Putamen (tissue), 1 donor: ENCODE data around the gene MYZAP.
"Not testable (repeated sequence)": the region's sequence is repeated elsewhere in the genome, so short reads cannot be mapped to it uniquely, and the experiment has no call there.

ENCODE experiments used
- DNase-seq: peaks from one replicate; pipeline ENCODE4 v3.0.0-alpha.2; 2016; ENCODE audit warnings: low spot score

Gene MYZAP

DNA sequence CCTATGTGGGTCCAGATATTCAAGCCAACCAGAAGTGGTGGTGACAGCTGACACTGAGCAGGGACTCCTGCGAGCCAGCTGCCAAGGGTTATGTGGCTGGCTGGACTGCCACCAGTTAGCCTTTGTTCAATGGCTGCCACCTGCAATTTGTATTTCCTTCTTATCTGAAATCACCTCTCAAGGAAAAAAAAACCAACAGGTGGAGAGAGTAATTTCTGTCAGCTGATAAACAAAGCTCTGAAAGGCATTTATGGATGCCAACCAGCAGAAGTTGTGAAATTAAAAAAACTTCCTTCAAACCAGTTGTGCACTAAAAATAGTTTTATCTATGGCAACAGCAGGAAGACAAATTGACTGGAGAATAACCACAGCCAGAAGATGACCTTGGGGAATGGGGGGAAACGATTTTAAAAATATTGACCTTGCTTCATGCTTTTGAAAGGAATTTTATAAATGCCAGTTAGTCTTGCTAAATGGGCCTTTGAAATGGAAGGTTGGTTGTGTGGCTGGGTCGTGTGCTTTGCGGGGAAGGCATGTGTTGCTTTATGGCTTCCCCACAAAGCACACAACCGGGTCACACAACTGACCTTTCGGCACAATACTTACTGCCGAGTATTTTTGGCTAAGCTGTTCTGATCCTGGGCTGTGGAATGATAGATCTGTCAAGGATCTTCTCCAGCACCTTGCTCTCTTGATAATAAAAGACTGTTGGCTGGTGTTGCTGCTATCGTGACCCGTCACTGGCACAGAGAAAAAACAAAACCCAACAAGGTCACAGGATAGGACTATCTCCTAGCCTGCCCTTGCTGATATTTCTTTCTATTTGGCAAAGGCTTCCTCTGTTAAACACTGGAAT, 3.5 kb downstream of the MYZAP start:
- DNase-seq, result no peak

DNA sequence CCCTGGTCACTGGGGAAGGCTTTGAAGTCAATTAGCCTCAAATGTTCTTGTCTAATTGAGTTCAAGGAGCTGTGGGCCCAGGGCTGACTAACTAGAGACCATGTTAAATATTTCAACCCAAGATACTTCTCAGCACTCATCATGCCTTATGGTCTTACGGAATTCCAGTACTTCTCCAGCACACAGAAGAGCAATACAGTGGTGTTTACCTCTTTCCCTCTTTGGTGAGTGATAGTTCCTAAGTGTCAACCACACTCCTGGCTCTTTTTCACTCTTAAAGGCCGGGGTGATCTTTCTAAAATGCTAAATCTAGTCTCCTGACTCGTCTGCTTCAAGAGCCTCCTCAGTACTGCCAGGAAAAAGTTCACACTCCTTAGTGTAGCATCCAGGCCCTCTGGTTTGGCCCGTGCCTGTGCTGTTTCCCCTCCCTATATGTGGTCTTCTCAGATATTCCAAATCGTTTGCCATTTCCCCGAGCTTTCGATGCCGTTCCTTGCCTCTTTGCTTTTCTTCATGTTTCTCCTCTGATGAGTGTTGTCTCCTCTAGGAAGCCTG, 4.7 kb downstream of the MYZAP start:
- no peak for DNase-seq

DNA sequence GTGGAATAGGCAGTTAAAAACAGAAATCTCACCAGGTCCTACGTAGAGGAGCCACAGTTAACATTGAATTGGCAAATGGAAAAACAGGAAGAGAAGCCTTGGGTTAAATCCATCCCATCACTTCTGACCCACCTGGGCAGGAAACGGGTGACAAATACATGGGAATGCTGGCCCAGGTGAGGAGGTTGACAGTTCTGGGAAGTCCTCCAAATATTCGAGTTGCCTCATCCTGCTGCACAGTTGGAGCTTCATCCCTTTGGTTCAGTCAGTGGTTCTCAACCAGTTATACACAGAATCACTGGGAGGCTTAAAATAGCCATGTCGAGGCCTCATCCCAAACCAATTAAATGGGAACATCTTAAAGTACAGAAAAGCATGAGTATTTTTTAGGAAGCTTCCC, 5.3 kb downstream of the MYZAP start:
- no peak for DNase-seq

DNA sequence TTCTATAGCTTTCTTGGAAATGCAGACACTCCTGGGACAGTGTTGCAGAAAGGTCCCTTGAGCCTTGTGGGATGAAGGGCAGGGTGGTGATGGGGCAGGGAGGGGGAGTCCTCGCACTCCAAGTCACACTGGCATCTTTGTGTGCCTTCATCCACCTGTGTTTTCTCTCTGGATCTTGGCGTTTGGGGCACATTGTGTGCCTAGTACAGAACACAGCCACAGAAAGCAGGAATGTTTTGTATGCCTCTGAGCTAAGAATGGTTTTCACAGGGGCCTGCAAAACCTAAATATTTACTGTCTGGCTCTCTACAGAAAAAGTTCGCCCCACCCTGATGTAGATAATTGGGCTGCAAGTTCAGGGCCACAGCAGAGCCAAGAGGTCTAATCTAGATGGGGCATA, 5.7 kb downstream of the MYZAP start:
- no peak for DNase-seq

DNA sequence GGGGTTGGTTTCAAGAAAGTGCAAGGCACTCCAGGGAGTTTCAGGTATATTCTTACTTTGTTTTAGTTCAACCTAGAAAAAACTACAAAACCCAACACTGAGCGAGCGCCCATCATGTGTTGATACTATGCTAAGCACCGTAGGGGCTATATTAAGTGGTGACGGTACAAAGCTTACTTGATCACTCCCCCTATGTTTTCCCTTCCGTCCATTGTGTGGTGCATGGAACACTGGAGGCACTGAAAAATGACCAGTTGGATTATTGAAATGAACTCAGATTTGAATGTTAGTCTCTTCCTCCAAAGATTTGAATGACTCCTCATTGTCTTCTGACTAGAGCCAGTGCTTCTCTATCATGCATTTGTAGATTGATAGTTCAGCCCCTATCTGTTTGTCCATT, 6.6 kb downstream of the MYZAP start:
- DNase-seq, result no peak

DNA sequence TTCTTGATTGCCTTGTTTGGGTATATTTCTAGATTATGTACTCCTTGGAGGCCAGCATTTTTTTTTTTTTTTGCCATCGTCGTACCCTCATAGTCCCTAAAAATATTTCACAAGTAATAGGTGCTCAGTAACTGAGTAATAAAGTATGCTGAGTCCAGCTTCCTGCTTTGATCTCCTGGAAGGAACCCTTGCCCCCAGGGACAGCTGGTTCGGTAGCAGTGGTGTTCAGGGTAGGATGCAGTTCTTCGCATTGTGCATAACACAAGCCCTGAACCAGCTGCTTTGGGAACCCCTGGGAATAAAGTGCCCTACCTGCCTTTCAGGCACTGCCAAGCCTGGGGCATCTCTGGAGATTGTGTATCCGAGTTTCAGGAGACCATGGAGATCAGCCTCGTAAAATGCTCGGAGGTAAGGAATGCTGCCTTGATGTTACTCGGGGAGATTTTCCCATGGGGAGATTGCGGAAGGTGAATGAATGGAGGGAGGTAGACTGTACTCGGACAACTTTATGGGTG, 7.6 kb downstream of the MYZAP start:
- no peak for DNase-seq

DNA sequence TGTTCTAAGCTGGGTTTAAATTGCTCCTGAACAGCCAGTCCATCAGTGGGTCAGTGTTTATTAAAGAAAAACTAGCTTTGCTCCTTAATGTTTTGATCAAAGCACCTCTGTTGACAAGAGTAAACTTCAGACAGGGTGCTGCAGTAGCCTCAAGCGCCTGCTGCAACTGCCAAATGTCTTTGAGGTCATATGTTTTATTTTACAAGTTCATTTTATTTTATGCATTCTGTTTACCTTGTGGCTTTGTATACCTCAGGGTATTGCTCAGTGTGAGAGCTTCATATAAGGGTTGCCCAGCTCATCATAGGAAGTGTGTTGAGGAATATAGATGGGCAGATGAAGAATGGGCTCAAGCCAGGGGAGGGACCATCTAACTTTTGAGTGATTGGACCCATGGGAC, 8.5 kb downstream of the MYZAP start:
- DNase-seq, result no peak

DNA sequence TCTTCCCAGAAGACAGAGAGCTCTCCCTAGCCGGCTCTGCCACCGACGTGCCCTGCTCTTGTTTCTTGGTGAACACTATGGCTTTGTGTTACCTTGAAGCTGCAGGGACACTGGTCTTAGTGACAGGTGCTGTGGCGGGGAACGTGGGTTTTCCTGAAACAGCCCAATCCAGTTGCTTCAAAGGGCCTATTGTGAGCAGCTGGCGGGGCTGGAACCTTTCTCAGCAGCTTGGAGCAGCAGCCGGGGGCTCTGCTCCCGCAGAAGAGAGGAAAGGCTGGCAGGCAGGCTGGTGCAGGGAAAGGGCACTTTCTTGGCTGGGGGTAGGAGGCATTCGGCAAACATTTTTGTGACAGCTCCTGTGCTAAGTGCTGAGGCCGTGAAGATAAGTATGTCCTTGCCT, 12.8 kb downstream of the MYZAP start:
- no peak for DNase-seq

DNA sequence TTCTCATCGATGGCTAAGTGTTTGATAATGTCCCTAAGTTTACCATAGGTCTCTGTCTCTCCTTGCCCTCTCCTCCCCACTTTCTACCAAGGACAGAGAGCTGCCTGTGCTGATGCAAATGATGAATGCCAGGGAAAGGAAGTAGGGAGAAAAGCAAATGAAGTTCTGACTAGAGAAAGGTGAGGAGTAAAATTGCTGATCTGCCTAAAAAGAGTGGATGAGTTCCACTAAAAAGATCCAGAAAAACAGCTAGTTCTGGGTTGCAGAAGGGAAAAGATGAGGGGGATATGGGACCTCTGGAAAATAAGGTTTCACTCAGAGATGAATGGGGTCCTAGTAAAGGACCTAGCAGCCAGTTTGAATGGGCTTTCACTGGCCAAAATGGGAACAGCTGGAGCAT, 13.8 kb downstream of the MYZAP start:
- DNase-seq, result no peak

DNA sequence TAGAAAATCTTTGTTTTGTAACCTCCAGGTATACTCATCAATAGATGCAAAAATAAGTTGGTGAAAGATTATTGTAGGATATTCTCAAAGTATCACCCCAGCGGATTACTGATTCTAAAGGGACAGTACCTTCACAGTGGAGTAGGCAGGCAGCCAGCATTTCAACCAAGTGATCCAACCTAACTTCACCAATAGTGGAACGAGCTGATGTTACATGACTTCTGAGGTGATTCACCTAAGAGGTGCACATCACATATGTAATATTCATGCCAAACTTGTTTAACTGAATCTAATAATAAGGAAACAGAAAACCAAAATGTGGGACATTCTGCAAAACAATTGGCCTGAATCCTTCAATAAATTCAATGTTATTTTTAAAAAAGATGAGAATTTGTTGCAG, 14.3 kb downstream of the MYZAP start:
- DNase-seq, result no peak

DNA sequence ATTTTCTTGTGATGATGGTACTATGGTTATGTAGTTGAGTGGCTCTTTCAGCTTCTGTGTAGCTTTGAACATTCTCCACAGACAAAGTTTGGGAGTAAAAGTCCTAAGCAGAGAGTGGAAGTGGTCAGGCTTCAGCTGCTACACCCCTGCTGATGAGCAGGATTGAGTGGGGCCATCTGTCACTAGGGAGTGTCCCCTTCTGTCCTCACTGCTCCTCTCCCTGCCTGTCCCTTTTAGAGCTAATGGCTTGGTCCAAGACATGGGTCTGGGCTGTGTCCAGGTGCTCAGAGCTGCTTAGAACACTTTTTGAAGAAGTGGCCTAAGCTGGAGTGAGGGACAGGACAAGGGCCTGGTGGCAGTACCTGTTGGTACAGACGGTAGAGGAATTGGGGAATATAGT, 15.1 kb downstream of the MYZAP start:
- DNase-seq, result no peak

DNA sequence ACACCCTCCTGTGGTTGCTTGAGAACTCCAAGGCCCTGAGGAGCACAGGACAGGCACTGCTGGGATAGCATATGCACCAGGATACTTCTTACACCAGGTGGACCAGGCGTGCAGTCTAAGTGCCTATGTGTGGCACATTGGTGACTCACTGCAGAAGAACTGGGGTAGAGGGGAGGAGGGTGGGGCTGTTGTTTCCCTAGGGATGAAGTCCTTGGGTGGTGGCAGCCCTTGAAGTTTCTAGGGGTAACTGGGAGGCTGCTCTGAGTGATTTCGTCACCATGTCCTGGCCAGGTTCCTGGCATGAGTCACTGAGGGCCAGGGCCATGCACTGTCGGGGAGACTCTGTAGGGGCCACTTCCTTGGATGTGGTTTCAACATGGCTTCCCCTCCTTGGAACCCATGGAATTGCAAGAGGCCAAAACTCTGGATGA, 15.9 kb downstream of the MYZAP start:
- no peak for DNase-seq

DNA sequence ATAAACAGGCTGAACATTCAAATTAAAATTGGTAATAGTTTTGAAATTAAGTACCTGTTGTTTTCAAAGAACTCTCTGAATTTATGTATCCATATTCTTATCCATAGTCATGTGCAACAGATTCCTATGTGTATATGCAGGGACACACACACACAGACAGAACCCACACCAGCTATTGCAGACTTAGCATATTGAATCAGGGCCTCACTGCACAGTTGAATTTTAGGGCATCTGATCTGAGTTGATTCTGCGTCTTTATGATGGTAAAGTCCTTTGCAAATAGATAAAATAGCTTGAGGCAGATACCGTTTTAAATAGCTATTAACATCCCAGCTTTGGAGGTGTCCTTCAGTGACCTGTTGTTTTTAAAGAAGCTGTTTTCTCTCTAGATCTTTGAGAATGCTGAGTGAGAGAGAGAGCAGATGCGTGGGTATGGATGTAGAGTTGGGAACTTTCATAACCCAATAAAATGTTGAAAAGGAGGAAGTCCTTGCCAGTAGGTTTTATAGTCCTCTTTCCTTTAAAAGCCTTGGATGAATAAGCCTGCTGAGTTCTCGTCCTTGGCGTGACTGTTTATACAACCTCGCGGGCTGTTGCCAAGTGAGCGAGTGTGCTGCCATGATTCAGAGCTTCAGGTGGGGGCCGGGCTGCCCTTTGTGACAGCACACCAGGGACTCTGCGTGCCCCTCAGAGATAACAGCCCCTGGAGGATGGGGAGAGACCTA, 18.3 kb downstream of the MYZAP start:
- no peak for DNase-seq

DNA sequence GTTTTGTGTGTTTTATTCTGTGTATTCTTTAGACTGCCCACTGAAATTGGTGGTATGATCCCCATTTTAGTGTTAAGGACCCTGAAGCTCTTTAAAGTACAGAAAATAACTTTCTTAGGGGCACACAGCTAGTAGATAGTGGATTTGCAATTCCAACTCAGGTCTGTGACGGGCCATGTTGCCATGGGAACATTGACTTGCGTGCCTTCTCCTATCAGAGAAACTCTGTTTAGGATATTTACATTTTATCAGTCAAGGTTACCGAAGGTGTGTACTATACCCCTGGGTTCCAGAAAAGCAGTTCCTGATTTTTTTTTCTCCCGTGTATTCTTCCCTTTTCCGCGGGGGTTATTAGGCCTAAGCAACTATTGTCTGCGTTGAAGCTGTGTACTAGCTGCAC, 19.4 kb downstream of the MYZAP start:
- DNase-seq, result no peak

DNA sequence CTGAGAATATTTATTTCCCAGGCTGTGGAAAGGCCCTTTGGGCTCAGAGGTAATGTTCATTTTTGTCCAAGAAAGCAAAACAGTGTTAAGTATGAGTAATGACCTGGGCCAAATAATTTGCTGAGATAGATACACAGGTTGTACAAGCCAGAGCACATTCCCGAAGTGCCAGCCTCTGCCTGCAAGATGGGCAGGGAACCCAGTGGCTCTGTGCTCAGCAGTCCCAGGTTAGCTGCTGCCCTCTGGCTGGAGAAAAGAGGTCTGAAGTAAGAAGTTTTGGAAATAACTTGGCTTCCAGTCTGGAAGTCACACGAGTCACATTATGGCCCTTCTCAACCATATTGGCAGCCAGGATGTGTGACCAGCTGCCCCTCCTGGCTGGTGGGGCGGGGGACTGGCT, 20.2 kb downstream of the MYZAP start:
- no peak for DNase-seq

DNA sequence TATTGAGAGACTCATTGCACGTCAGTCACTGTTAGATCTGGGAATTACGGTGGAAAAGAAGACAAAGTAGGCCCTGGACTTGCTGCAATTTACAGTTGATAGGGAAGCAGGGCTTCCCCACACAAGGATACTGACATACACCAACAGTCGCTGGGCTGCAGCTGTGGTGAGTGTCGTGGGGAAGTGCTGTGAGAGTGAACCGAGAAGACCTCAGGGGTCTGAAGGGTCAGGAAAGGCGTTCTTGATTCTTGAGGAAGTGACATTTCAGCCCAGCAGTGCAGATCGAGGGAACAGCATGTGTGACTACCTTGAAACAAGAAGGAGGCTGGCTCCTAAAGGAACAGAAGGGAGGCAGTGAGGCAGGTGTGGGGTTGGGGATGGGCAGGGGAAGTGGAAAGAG, 22.5 kb downstream of the MYZAP start:
- DNase-seq, result no peak

DNA sequence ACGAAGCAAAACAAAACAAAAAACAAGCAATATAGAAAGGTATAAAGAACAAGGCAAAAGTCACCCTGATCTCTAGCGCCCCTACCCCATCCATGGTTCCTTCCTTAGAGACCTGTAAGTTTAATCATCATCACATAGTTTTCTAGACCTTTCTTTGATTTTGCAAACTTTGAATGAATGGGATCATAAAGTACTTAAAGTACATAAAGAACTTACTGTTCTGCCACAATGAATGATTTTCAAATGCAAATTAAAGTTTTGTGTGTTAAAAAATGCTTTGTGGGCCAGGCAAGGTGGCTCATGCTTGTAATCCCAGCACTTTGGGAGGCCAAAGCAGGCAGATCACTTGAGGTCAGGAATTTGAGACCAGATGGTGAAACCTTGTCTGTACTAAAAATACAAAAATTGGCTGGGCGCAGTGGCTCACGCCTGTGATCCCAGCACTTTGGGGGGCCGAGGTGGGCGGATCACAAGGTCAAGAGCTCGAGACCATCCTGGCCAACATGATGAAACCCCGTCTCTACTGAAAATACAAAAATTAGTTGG, 24.3 kb downstream of the MYZAP start:
- DNase-seq, result not testable (repeated sequence)

DNA sequence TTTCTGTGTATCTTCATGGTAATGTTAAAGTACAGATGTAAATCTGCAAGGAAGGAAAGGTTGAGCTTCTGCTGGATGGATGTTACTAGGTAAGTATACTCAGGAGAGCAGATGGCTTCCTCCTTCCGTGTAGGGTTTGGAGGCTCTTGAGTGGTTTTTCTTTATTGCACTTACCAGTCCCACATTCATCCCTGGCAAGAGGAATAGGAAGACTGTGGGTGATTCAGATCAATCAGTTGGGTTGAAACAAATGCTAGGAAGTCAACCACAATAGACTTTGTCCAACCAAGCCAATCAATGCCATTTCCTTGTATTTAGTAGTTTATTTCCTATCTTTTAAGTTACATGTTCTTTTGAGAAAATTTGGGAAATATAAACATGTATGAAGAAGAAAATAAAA, 26.6 kb downstream of the MYZAP start:
- DNase-seq, result no peak

DNA sequence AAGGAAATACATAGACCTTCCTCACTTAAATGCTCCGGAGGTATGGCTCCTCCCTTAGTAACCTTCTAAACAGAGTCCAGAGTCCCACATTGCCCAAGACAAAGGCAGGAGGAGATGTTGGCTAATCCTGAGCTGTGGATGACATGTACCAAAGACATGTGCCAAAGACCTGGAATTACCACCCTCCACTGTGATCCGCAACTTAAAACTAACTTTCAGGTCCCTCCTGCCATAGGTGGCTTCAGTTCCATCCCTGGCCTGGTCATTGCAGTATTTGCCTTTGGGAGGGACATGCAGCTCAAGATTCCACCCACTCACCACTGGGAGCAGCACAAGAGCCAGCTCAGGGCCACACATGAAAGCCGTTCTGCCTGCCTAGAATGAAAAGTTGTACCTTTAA, 28.0 kb downstream of the MYZAP start:
- no peak for DNase-seq

DNA sequence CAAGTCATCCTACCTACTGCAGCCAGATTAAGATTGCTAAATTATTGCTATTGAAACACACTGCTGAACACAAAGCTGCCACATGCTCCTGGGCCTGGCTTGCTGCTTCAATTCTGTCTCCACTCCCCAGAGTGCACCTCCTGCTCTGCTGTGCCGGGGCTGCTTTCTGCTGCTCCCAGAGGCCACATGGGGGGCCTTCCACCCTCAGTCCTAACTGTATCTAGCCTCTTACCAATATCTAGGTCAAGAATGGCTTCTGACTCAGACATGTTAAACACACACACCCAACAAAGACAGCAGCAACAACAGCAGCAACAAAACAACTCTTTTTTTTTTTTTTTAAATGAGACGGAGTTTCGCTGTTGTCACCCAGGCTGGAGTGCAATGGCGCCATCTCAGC, 33.0 kb downstream of the MYZAP start:
- no peak for DNase-seq

DNA sequence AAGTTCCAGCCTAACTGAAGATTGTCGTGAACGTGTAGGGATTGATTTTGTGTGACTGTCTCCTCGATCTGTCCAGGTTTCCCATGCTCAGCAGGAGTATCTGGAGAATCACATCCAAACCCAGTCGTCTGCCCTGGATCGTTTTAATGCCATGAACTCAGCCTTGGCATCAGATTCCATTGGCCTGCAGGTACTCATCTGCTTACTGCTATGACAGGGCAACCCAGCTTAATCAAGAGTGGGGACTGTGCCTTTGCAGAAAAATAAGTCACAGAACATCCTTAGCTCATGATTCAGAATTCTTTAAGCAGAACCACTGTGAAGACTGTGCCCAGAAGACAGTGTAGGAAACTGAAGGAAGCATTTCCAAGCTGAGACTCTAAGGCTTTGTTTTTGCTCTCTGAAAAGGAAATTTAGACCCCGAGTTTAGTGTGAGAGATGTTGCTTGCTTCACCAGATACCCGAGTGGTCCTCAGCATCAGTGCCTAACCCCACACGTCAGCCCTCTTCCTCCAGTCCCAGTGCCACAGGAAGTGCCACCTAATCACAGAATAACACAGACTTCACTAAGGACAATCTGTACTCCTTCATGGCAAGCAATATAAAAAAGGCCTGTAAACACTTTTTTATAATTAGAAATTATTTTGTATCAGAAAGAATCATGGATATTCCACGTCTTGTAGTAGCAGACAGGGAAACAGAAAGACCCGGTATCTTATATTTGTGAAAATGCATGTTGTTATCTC, 34.2 kb downstream of the MYZAP start:
- no peak for DNase-seq
